NCI-H187 (cell line): Measurements from ENCODE around the gene PLPPR2.
"Not testable (repeated sequence)": the region's sequence is repeated elsewhere in the genome, so short reads cannot be mapped to it uniquely, and the experiment has no call there.

ENCODE experiments used
- DNase-seq, 2 experiments: peaks; one replicate each; lab custom pipeline; 2025; lab: John Stamatoyannopoulos, UW

The PLPPR2 gene

GRCh38 chr19:11355160-11356073 is at the start of gene PLPPR2:
Gene PLPPR2 (plus strand): TSS chr19:11355432. CDS start chr19:11357674, 2,242 bp downstream.
- peak; percentile 15 to 73 for DNase-seq

GRCh38 chr19:11306337-11306736 is 48.9 kb upstream of the PLPPR2 start:
- no peak for DNase-seq

GRCh38 chr19:11320278-11320995 is 34.8 kb upstream of the PLPPR2 start:
- DNase-seq: not testable (repeated sequence)

GRCh38 chr19:11321191-11322126 is 33.8 kb upstream of the PLPPR2 start:
- DNase-seq: no peak

GRCh38 chr19:11322269-11323024 is 32.8 kb upstream of the PLPPR2 start:
- DNase-seq: no peak

- no peak for DNase-seq
Measured at GRCh38 chr19:11323601-11324078, 31.6 kb upstream of the PLPPR2 start.

GRCh38 chr19:11324079-11324661 is 31.1 kb upstream of the PLPPR2 start:
- no peak for DNase-seq

GRCh38 chr19:11324748-11325389 is 30.4 kb upstream of the PLPPR2 start:
- DNase-seq: no peak

GRCh38 chr19:11325544-11325943 is 29.7 kb upstream of the PLPPR2 start:
- DNase-seq: no peak

GRCh38 chr19:11330127-11330526 is 25.1 kb upstream of the PLPPR2 start:
- no peak for DNase-seq

- no peak for DNase-seq
Measured at GRCh38 chr19:11331502-11331901, 23.7 kb upstream of the PLPPR2 start.

- no peak for DNase-seq
Measured at GRCh38 chr19:11332822-11333221, 22.4 kb upstream of the PLPPR2 start.

GRCh38 chr19:11333838-11334237 is 21.4 kb upstream of the PLPPR2 start:
- not testable (repeated sequence) for DNase-seq

GRCh38 chr19:11335449-11336146 is 19.6 kb upstream of the PLPPR2 start:
- no peak for DNase-seq

- no peak for DNase-seq
Measured at GRCh38 chr19:11337080-11337479, 18.2 kb upstream of the PLPPR2 start.

GRCh38 chr19:11338121-11338520 is 17.1 kb upstream of the PLPPR2 start:
- no peak for DNase-seq

- no peak for DNase-seq
Measured at GRCh38 chr19:11338569-11339253, 16.5 kb upstream of the PLPPR2 start.

- peak; percentile 25 to 77 for DNase-seq
Measured at GRCh38 chr19:11339254-11340098, 15.8 kb upstream of the PLPPR2 start, which contains the start of gene RAB3D. Gene RAB3D (minus strand): TSS chr19:11339657. CDS start chr19:11337399, 2,258 bp downstream.
